Upper lobe of right lung (tissue), 1 donor: ENCODE measurements around the gene SHPK. TPM values are rescaled to one million over a fixed set of nuclear protein-coding genes. Genes with fewer than 3 reads are reported as not detected.

Experiments
- ATAC-seq: fragments of 200-7000 bp; cut with Tn5 transposase; one replicate; pipeline ENCODE4 v1.9.1; 2020; ENCODE audit warnings: mild to moderate bottlenecking, moderate library complexity
- DNase-seq: peaks from one replicate; pipeline ENCODE4 v3.0.0-alpha.2; 2020
- H3K27ac ChIP-seq: fragments of 200-600 bp; one replicate; pipeline ENCODE4 v1.8.0; 2022
- H3K27me3 ChIP-seq: fragments of 200-600 bp; one replicate; pipeline ENCODE4 v1.8.0; 2022; ENCODE audit warnings: mild to moderate bottlenecking
- H3K36me3 ChIP-seq: fragments of 200-600 bp; one replicate; pipeline ENCODE4 v1.8.0; 2022
- H3K4me1 ChIP-seq: fragments of 200-600 bp; one replicate; pipeline ENCODE4 v1.8.0; 2022
- H3K4me3 ChIP-seq: fragments of 200-600 bp; one replicate; pipeline ENCODE4 v1.8.0; 2022; ENCODE audit warnings: mild to moderate bottlenecking
- H3K9me3 ChIP-seq: fragments of 200-600 bp; one replicate; pipeline ENCODE4 v1.8.0; 2022
- CTCF ChIP-seq: fragments of 200-600 bp; IDR thresholded peaks from one replicate; pipeline ENCODE4 v1.8.0; 2022; ENCODE audit warnings: antibody characterized with exemption
- intact Hi-C: fragments of 100-400 bp; cut with DNase I; formaldehyde crosslinking; loops from one replicate; pipeline ENCODE4 v1.11.0; 2022
- total RNA-seq: library from RNA; stranded (reverse); fragmentation: NEBNext Ultra II Directional; extraction: Animal tissue kit (Norgen Biotek cat#: 25700); gene quantifications from one replicate; pipeline ENCODE4 v1.2.1, GENCODE V29; 2021
- donor health status: DM: no; HTN: yes; CAD: no; lungs with severe emphysema.

SHPK gene
- total RNA-seq, 1 donor from 2014 or later, result 10.4 TPM

GRCh38 chr17:3576970-3577369 lies 59.1 kb downstream of the SHPK start:
- H3K4me1 ChIP-seq, result no peaks in the 10 kb centered on the region
- H3K36me3 ChIP-seq, result peaks cover 2% of the 10 kb centered on the region
- DNase-seq, result peak; percentile 56
- intact Hi-C loops, result no loop called here
- H3K27me3 ChIP-seq, result no peaks in the 10 kb centered on the region
- no peaks in the 10 kb centered on the region for H3K9me3 ChIP-seq
- TF ChIP-seq CTCF, result no peak
- no peak overlapping the region for H3K4me3 ChIP-seq
- no peak overlapping the region for H3K27ac ChIP-seq
- no peak for ATAC-seq

- ATAC-seq, result no peak
- Histone ChIP-seq H3K4me1 (no peaks in the 10 kb centered on the region), H3K27ac (no peak overlapping the region), H3K36me3 (peaks cover 8% of the 10 kb centered on the region), H3K9me3 (no peaks in the 10 kb centered on the region), H3K27me3 (no peaks in the 10 kb centered on the region), H3K4me3 (no peak overlapping the region)
- DNase-seq, result no peak
- intact Hi-C loops, result no loop called here
- TF ChIP-seq CTCF, result no peak
Observed at GRCh38 chr17:3575511-3575910, 60.5 kb downstream of the SHPK start.

- Histone ChIP-seq H3K9me3 (no peaks in the 10 kb centered on the region), H3K4me3 (no peak overlapping the region), H3K36me3 (peaks cover 8% of the 10 kb centered on the region), H3K27ac (no peak overlapping the region), H3K27me3 (no peaks in the 10 kb centered on the region), H3K4me1 (no peaks in the 10 kb centered on the region)
- no peak for TF ChIP-seq CTCF
- no peak for ATAC-seq
- intact Hi-C loops, result no loop called here
- no peak for DNase-seq
Observed at GRCh38 chr17:3574231-3574630, 61.8 kb downstream of the SHPK start.

- Histone ChIP-seq H3K4me1 (no peaks in the 10 kb centered on the region), H3K27ac (no peak overlapping the region), H3K4me3 (no peak overlapping the region), H3K27me3 (no peaks in the 10 kb centered on the region), H3K36me3 (peaks cover 8% of the 10 kb centered on the region), H3K9me3 (no peaks in the 10 kb centered on the region)
- ATAC-seq (no peak), DNase-seq (no peak)
- intact Hi-C loops, result no loop called here
- no peak for TF ChIP-seq CTCF
Observed at GRCh38 chr17:3573246-3574100, 62.6 kb downstream of the SHPK start.

- peak; percentile 19 for ATAC-seq
- Histone ChIP-seq H3K4me3 (no peak overlapping the region), H3K36me3 (peaks cover 8% of the 10 kb centered on the region), H3K27me3 (no peaks in the 10 kb centered on the region), H3K27ac (no peak overlapping the region), H3K9me3 (no peaks in the 10 kb centered on the region), H3K4me1 (no peaks in the 10 kb centered on the region)
- no peak for TF ChIP-seq CTCF
- no peak for DNase-seq
- intact Hi-C loops, result no loop called here
Observed at GRCh38 chr17:3572231-3572630, 63.8 kb downstream of the SHPK start.
